DOHH2 (cell line): ENCODE measurements around the gene SSBP2.

Experiments used
- H3F3A ChIP-seq: fragments of 200-600 bp; sonication (generic), shearing (Covaris generic); 2 replicates; pipeline ENCODE4 v1.6.0; 2016; ENCODE audit warnings: antibody characterized with exemption, mild to moderate bottlenecking; ENCODE audit not compliant: control insufficient read depth, insufficient read depth
- H3K27ac ChIP-seq: fragments of 200-600 bp; sonication (generic); 2 replicates; pipeline ENCODE4 v1.5.1; 2014; ENCODE audit warnings: low read depth, mild to moderate bottlenecking, low read length, moderate library complexity
- H3K27me3 ChIP-seq: fragments of 200-600 bp; sonication (generic); 2 replicates; pipeline ENCODE4 v1.6.1; 2014; ENCODE audit warnings: mild to moderate bottlenecking, low read length, mixed read lengths; ENCODE audit not compliant: control insufficient read depth
- H3K36me3 ChIP-seq: fragments of 200-600 bp; sonication (generic); 2 replicates; pipeline ENCODE4 v1.6.1; 2014; ENCODE audit warnings: mild to moderate bottlenecking, low read length, moderate library complexity, mixed read lengths; ENCODE audit not compliant: control insufficient read depth
- H3K4me1 ChIP-seq: fragments of 200-600 bp; sonication (generic); 2 replicates; pipeline ENCODE4 v1.6.1; 2014; ENCODE audit warnings: mild to moderate bottlenecking, low read length, mixed read lengths; ENCODE audit not compliant: control insufficient read depth
- H3K4me2 ChIP-seq: fragments of 200-600 bp; sonication (generic); 2 replicates; pipeline ENCODE4 v1.6.0; 2014; ENCODE audit warnings: mild to moderate bottlenecking, low read length, moderate library complexity
- H3K4me3 ChIP-seq: fragments of 200-600 bp; sonication (generic); 2 replicates; pipeline ENCODE4 v1.5.1; 2014; ENCODE audit warnings: mild to moderate bottlenecking, low read length, mixed read lengths
- H3K79me2 ChIP-seq: fragments of 200-600 bp; sonication (generic); 2 replicates; pipeline ENCODE4 v1.6.1; 2014; ENCODE audit warnings: mild to moderate bottlenecking, low read length, mixed read lengths; ENCODE audit not compliant: control insufficient read depth
- H3K9me2 ChIP-seq: fragments of 200-600 bp; sonication (generic); replicated peaks from 2 replicates; pipeline ENCODE4 v1.6.1; 2014; ENCODE audit warnings: mild to moderate bottlenecking, low read length, mixed read lengths; ENCODE audit not compliant: control insufficient read depth
- H3K9me3 ChIP-seq: fragments of 200-600 bp; sonication (generic); 2 replicates; pipeline ENCODE4 v1.6.1; 2014; ENCODE audit warnings: antibody characterized with exemption, low read length, mixed read lengths; ENCODE audit not compliant: control insufficient read depth, insufficient read depth
- H4K20me1 ChIP-seq: fragments of 200-600 bp; sonication (generic); 2 replicates; pipeline ENCODE4 v1.6.0; 2014; ENCODE audit warnings: low read depth, mild to moderate bottlenecking, antibody characterized with exemption, low read length, moderate library complexity; ENCODE audit not compliant: control insufficient read depth, insufficient read depth
- EZH2phosphoT487 ChIP-seq: fragments of 200-600 bp; sonication (generic); IDR thresholded peaks from 2 replicates; pipeline ENCODE4 v1.6.1; 2017; ENCODE audit warnings: borderline replicate concordance, mild to moderate bottlenecking, antibody characterized with exemption, low read length, moderate library complexity, mixed read lengths
- TF ChIP-seq, protein P1 (sequence below): fragments of 200-600 bp; sonication (generic); IDR thresholded peaks from one replicate; pipeline ENCODE4 v1.5.1; 2014; ENCODE audit warnings: antibody characterized with exemption, mild to moderate bottlenecking, low read depth, low read length; ENCODE audit not compliant: poor library complexity, severe bottlenecking

Gene SSBP2

DNA sequence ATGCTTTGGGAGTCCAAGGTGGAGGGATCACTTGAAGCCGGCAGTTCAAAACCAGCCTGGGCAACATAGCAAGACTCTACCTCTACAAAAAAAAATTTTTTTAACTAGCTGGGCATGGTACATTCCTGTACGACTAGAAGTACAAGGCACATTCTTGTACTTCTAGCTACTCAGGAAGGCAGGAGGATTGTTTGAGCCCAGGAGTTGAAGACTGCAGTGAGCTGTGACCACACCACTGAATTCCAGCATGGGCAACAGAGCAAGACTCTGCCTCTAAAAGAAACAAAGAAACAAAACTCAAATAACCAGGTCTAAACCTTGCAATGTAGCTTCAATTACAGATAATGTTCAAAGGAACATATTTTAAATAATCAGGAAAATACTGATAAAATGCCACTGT is 56.2 kb downstream of the SSBP2 start:
- Histone ChIP-seq H3K9me3 (peaks cover 9% of the 10 kb centered on the region; the same call in 1 of the 2 replicates), H3K27ac (no peak overlapping the region), H3K4me3 (no peak overlapping the region), H3K9me2 (no peaks in the 10 kb centered on the region), H3K27me3 (no peaks in the 10 kb centered on the region), H3K4me2 (no peak overlapping the region), H3K4me1 (no peaks in the 10 kb centered on the region), H3K79me2 (peaks cover 97% of the 10 kb centered on the region), H3K36me3 (peaks cover 60% of the 10 kb centered on the region), H3F3A (no peaks in the 10 kb centered on the region; the same call in 1 of the 2 replicates), H4K20me1 (0 out of 2 replicates have a peak, but pooled peaks cover 4% of the 10 kb centered on the region)
- no peak for TF ChIP-seq EZH2phosphoT487
- TF ChIP-seq, protein P1, sequence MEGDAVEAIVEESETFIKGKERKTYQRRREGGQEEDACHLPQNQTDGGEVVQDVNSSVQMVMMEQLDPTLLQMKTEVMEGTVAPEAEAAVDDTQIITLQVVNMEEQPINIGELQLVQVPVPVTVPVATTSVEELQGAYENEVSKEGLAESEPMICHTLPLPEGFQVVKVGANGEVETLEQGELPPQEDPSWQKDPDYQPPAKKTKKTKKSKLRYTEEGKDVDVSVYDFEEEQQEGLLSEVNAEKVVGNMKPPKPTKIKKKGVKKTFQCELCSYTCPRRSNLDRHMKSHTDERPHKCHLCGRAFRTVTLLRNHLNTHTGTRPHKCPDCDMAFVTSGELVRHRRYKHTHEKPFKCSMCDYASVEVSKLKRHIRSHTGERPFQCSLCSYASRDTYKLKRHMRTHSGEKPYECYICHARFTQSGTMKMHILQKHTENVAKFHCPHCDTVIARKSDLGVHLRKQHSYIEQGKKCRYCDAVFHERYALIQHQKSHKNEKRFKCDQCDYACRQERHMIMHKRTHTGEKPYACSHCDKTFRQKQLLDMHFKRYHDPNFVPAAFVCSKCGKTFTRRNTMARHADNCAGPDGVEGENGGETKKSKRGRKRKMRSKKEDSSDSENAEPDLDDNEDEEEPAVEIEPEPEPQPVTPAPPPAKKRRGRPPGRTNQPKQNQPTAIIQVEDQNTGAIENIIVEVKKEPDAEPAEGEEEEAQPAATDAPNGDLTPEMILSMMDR = no peak

DNA sequence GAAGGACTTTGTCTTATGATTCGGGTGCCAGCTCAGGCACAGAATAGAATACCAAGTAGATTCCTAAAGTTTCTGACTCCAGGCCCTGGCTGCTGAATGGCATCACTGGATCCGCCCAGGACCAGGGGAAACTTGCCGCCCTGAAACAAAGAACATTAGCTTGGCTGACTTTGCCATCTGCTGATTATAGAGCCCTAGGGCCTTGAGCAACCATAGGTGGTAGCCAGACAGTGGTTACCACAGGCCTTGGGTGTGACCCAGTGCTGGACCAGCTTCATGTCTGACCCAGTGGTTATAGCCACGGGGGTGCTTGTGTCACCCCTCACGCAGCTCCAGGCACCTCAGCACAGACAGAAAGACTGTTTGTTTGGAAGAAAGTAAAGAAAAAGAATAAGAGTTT is 62.7 kb downstream of the SSBP2 start:
- no peak for TF ChIP-seq EZH2phosphoT487
- TF ChIP-seq, protein P1 = no peak
- H3K79me2 ChIP-seq = peaks cover 98% of the 10 kb centered on the region

DNA sequence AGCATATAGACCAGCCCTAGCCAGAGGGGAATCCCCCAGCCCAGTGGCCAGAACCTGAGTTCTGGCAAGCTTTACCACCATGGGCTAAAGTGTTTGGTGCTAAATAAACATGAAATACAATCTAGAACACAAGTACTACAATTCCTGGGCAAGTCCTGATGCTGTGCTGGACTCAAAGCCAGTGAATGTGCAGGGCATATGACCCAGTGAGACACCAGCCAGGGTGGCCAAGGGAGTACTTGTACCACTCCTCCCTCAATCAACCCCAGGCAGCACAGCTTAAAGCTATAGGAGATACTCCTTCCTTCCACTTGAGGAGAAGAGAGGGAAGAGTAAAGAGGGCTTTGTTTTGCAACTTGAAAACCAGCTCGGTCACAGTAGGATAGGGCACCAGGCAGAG is 63.6 kb downstream of the SSBP2 start:
- Histone ChIP-seq H4K20me1 (peaks cover 6% of the 10 kb centered on the region; the same call in 1 of the 2 replicates), H3K27ac (no peak overlapping the region)

More for the DNA sequence above, 62.7 kb downstream of the SSBP2 start:
- Histone ChIP-seq H3F3A (peaks cover 2% of the 10 kb centered on the region; the same call in 1 of the 2 replicates), H3K9me2 (no peaks in the 10 kb centered on the region), H3K4me3 (no peak overlapping the region), H3K27me3 (no peaks in the 10 kb centered on the region), H3K4me1 (no peaks in the 10 kb centered on the region), H3K36me3 (peaks cover 58% of the 10 kb centered on the region), H3K9me3 (peaks cover 9% of the 10 kb centered on the region; the same call in 1 of the 2 replicates), H4K20me1 (peaks cover 6% of the 10 kb centered on the region; the same call in 1 of the 2 replicates), H3K4me2 (no peak overlapping the region), H3K27ac (no peak overlapping the region)

More for the DNA sequence above, 63.6 kb downstream of the SSBP2 start:
- Histone ChIP-seq H3K27me3 (no peaks in the 10 kb centered on the region), H3F3A (peaks cover 2% of the 10 kb centered on the region; the same call in 1 of the 2 replicates), H3K79me2 (peaks cover 98% of the 10 kb centered on the region), H3K4me3 (no peak overlapping the region), H3K4me1 (no peaks in the 10 kb centered on the region), H3K9me2 (no peaks in the 10 kb centered on the region), H3K4me2 (no peak overlapping the region), H3K9me3 (peaks cover 9% of the 10 kb centered on the region; the same call in 1 of the 2 replicates), H3K36me3 (peaks cover 60% of the 10 kb centered on the region)
- TF ChIP-seq EZH2phosphoT487 = no peak
- TF ChIP-seq, protein P1 = no peak
